A673 (cell line): Measurements from ENCODE around the gene MEGF11.

Experiments used
- CTCF ChIP-seq: fragments of 300-800, 200-600 bp; sonication (generic); conservative IDR thresholded peaks from 2 replicates; pipeline ENCODE4 v1.5.1; 2017; ENCODE audit warnings: low read depth, mild to moderate bottlenecking, antibody characterized with exemption, low read length, moderate library complexity, mixed read lengths
- EZH2 ChIP-seq: fragments of 200-600 bp; sonication (generic); IDR thresholded peaks from 2 replicates; pipeline ENCODE4 v1.6.1; 2017; ENCODE audit warnings: borderline replicate concordance, low read depth, mild to moderate bottlenecking, mixed read lengths, antibody characterized with exemption, low read length; ENCODE audit not compliant: poor library complexity, severe bottlenecking

- TF ChIP-seq CTCF (no peak), EZH2 (no peak)
Measured at GRCh38 chr15:65978110-65978509, 275.4 kb downstream of the MEGF11 start.
